GM23338 (cell line): Measurements from ENCODE around the gene WDHD1. TPM values are rescaled to one million over a fixed set of nuclear protein-coding genes. Genes with fewer than 3 reads are reported as not detected.

ENCODE experiments used
- ATAC-seq: fragments of 200-7000 bp; cut with Tn5 transposase; 3 replicates; pipeline ENCODE4 v1.9.1; 2020
- DNase-seq: peaks from one replicate; pipeline ENCODE4 v3.0.0-alpha.2; 2015; ENCODE audit warnings: low spot score
- H2AFZ ChIP-seq: fragments of 200-600 bp; sonication (generic); 2 replicates; pipeline ENCODE4 v1.8.0; 2016; ENCODE audit warnings: antibody characterized with exemption, mild to moderate bottlenecking, moderate library complexity
- H3F3A ChIP-seq: fragments of 200-600 bp; sonication (generic); replicated peaks from 2 replicates; pipeline ENCODE4 v1.8.0; 2017; ENCODE audit warnings: antibody characterized with exemption, mixed run types, low read depth
- H3K27ac ChIP-seq: fragments of 200-600 bp; sonication (generic); 2 replicates; pipeline ENCODE4 v1.6.1; 2016; ENCODE audit warnings: low read depth
- H3K27me3 ChIP-seq: fragments of 200-600 bp; sonication (generic); 2 replicates; pipeline ENCODE4 v1.8.0; 2016; ENCODE audit warnings: mild to moderate bottlenecking, mixed run types, moderate library complexity; ENCODE audit not compliant: insufficient read depth
- H3K36me3 ChIP-seq: fragments of 200-600 bp; sonication (generic); 2 replicates; pipeline ENCODE4 v1.8.0; 2016; ENCODE audit warnings: mild to moderate bottlenecking; ENCODE audit not compliant: insufficient read depth
- H3K4me1 ChIP-seq: fragments of 200-600 bp; sonication (generic); 2 replicates; pipeline ENCODE4 v1.8.0; 2016; ENCODE audit warnings: mild to moderate bottlenecking, moderate library complexity; ENCODE audit not compliant: insufficient read depth
- H3K4me2 ChIP-seq: fragments of 200-600 bp; sonication (generic); 2 replicates; pipeline ENCODE4 v1.7.1; 2017; ENCODE audit warnings: mixed run types
- H3K4me3 ChIP-seq: fragments of 200-600 bp; sonication (generic); 2 replicates; pipeline ENCODE4 v1.6.1; 2016; ENCODE audit warnings: mixed run types
- H3K79me2 ChIP-seq: fragments of 200-600 bp; sonication (generic); replicated peaks from 2 replicates; pipeline ENCODE4 v1.8.0; 2017; ENCODE audit warnings: mild to moderate bottlenecking; ENCODE audit not compliant: insufficient read depth
- H3K9me2 ChIP-seq: fragments of 200-600 bp; sonication (generic); 2 replicates; pipeline ENCODE4 v1.8.0; 2017; ENCODE audit not compliant: insufficient read depth
- H4K20me1 ChIP-seq: fragments of 200-600 bp; sonication (generic); replicated peaks from 2 replicates; pipeline ENCODE4 v1.8.0; 2017; ENCODE audit warnings: mild to moderate bottlenecking; ENCODE audit not compliant: insufficient read depth
- H3K27ac Mint-ChIP-seq: 2 replicates; pipeline ENCODE4 v1.8.0; 2020; ENCODE audit warnings: inconsistent platforms, mild to moderate bottlenecking, moderate library complexity, mixed read lengths
- H3K27me3 Mint-ChIP-seq: 3 replicates; pipeline ENCODE4 v1.8.0; 2022; ENCODE audit warnings: low read depth, mild to moderate bottlenecking, moderate library complexity, mixed read lengths, inconsistent platforms; ENCODE audit not compliant: insufficient read depth, poor library complexity
- H3K36me3 Mint-ChIP-seq: 3 replicates; pipeline ENCODE4 v1.8.0; 2021; ENCODE audit warnings: low read depth, mild to moderate bottlenecking, inconsistent platforms, moderate library complexity, mixed read lengths
- H3K4me1 Mint-ChIP-seq: 3 replicates; pipeline ENCODE4 v1.8.0; 2020; ENCODE audit warnings: mild to moderate bottlenecking, inconsistent platforms, mixed read lengths
- H3K4me3 Mint-ChIP-seq: 3 replicates; pipeline ENCODE4 v1.8.0; 2021; ENCODE audit warnings: moderate library complexity, mild to moderate bottlenecking, inconsistent platforms, mixed read lengths
- H3K9me3 Mint-ChIP-seq: 3 replicates; pipeline ENCODE4 v1.8.0; 2020; ENCODE audit warnings: moderate library complexity, mild to moderate bottlenecking, inconsistent platforms, mixed read lengths
- EZH2 ChIP-seq: fragments of 200-600 bp; sonication (generic); IDR thresholded peaks from one replicate; pipeline ENCODE4 v1.8.0; 2017; ENCODE audit warnings: antibody characterized with exemption, mild to moderate bottlenecking, low read depth; ENCODE audit not compliant: unreplicated experiment
- EZH2phosphoT487 ChIP-seq: fragments of 200-600 bp; sonication (generic); IDR thresholded peaks from one replicate; pipeline ENCODE4 v1.8.1; 2018; ENCODE audit warnings: antibody characterized with exemption; ENCODE audit not compliant: unreplicated experiment
- JUNB ChIP-seq: IDR thresholded peaks from one replicate; pipeline ENCODE4 v1.6.1; 2016; ENCODE audit warnings: antibody characterized with exemption; ENCODE audit not compliant: unreplicated experiment
- POLR2AphosphoS5 ChIP-seq: IDR thresholded peaks from 2 replicates; pipeline ENCODE4 v1.6.1; 2016; ENCODE audit warnings: antibody characterized with exemption, low read depth
- STAT1 ChIP-seq: IDR thresholded peaks from one replicate; pipeline ENCODE4 v1.6.1; 2016; ENCODE audit warnings: antibody characterized with exemption; ENCODE audit not compliant: unreplicated experiment
- ZNF114 ChIP-seq: fragments of 250-450 bp; sonication (Bioruptor Pico); IDR thresholded peaks from 2 replicates; pipeline ENCODE4 v1.5.0; 2020; ENCODE audit warnings: mild to moderate bottlenecking, moderate library complexity
- ZNF331 ChIP-seq: fragments of 250-450 bp; sonication (Bioruptor Pico); IDR thresholded peaks from 2 replicates; pipeline ENCODE4 v1.5.0; 2020; ENCODE audit warnings: low read depth, mild to moderate bottlenecking, moderate library complexity
- polyA plus RNA-seq: library from polyadenylated mRNA; unstranded; fragments of >200 nt; fragmentation: Nextera tagmentation; extraction: Ambion mirVana; gene quantifications from 2 replicates; pipeline ENCODE4 v1.2.1, GENCODE V29; 2016
- total RNA-seq: library from RNA; depleted of rRNA; stranded (reverse); fragments of >200 nt; shearing (Covaris generic); gene quantifications from 2 replicates; pipeline ENCODE4 v1.2.3, GENCODE V29; 2014
- TF ChIP-seq, protein P1 (sequence below): fragments of 250-450 bp; sonication (Bioruptor Pico); IDR thresholded peaks from 2 replicates; pipeline ENCODE4 v1.5.0; 2020; ENCODE audit warnings: mild to moderate bottlenecking, moderate library complexity
- TF ChIP-seq, protein P2 (sequence below), 2 experiments: fragments of 200-600 bp in 1 of 2; sonication (generic) in 1 of 2; conservative IDR thresholded peaks; 2 replicates each; pipeline versions ENCODE4 v1.5.1 to v1.6.1; 2016 to 2017; ENCODE audit warnings: antibody characterized with exemption in 2 of 2, low read depth in 2 of 2, mild to moderate bottlenecking in 2 of 2, moderate library complexity in 1 of 2
- TF ChIP-seq, protein P3 (sequence below): IDR thresholded peaks from 2 replicates; pipeline ENCODE4 v1.6.1; 2016; ENCODE audit warnings: antibody characterized with exemption
- TF ChIP-seq, protein P4 (sequence below): IDR thresholded peaks from one replicate; pipeline ENCODE4 v1.6.1; 2018; ENCODE audit warnings: antibody characterized with exemption; ENCODE audit not compliant: unreplicated experiment

WDHD1 gene
- total and polyA plus RNA-seq, 2 experiments from 2014 or later = 48.8 to 65.4 TPM

DNA sequence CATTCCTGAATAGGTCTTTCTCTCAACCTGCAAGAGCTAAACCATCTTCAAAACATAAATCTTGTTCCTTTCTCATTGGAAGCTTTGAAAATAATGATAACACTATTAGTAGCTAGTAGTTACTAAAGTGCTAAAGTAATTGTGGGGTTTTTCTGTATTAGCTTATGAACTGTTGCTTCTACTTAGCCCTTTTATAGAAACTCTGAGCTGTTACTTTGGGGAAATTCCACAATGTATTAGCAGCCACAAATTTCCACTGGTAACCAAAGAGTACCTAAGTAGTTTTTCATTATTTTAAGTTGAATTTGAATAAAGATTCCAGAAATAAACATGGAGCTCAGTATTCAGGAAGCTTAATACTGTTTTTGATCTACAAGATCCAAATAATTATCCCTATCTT is 18.2 kb upstream of the WDHD1 start (continued):
- TF ChIP-seq, protein P1, sequence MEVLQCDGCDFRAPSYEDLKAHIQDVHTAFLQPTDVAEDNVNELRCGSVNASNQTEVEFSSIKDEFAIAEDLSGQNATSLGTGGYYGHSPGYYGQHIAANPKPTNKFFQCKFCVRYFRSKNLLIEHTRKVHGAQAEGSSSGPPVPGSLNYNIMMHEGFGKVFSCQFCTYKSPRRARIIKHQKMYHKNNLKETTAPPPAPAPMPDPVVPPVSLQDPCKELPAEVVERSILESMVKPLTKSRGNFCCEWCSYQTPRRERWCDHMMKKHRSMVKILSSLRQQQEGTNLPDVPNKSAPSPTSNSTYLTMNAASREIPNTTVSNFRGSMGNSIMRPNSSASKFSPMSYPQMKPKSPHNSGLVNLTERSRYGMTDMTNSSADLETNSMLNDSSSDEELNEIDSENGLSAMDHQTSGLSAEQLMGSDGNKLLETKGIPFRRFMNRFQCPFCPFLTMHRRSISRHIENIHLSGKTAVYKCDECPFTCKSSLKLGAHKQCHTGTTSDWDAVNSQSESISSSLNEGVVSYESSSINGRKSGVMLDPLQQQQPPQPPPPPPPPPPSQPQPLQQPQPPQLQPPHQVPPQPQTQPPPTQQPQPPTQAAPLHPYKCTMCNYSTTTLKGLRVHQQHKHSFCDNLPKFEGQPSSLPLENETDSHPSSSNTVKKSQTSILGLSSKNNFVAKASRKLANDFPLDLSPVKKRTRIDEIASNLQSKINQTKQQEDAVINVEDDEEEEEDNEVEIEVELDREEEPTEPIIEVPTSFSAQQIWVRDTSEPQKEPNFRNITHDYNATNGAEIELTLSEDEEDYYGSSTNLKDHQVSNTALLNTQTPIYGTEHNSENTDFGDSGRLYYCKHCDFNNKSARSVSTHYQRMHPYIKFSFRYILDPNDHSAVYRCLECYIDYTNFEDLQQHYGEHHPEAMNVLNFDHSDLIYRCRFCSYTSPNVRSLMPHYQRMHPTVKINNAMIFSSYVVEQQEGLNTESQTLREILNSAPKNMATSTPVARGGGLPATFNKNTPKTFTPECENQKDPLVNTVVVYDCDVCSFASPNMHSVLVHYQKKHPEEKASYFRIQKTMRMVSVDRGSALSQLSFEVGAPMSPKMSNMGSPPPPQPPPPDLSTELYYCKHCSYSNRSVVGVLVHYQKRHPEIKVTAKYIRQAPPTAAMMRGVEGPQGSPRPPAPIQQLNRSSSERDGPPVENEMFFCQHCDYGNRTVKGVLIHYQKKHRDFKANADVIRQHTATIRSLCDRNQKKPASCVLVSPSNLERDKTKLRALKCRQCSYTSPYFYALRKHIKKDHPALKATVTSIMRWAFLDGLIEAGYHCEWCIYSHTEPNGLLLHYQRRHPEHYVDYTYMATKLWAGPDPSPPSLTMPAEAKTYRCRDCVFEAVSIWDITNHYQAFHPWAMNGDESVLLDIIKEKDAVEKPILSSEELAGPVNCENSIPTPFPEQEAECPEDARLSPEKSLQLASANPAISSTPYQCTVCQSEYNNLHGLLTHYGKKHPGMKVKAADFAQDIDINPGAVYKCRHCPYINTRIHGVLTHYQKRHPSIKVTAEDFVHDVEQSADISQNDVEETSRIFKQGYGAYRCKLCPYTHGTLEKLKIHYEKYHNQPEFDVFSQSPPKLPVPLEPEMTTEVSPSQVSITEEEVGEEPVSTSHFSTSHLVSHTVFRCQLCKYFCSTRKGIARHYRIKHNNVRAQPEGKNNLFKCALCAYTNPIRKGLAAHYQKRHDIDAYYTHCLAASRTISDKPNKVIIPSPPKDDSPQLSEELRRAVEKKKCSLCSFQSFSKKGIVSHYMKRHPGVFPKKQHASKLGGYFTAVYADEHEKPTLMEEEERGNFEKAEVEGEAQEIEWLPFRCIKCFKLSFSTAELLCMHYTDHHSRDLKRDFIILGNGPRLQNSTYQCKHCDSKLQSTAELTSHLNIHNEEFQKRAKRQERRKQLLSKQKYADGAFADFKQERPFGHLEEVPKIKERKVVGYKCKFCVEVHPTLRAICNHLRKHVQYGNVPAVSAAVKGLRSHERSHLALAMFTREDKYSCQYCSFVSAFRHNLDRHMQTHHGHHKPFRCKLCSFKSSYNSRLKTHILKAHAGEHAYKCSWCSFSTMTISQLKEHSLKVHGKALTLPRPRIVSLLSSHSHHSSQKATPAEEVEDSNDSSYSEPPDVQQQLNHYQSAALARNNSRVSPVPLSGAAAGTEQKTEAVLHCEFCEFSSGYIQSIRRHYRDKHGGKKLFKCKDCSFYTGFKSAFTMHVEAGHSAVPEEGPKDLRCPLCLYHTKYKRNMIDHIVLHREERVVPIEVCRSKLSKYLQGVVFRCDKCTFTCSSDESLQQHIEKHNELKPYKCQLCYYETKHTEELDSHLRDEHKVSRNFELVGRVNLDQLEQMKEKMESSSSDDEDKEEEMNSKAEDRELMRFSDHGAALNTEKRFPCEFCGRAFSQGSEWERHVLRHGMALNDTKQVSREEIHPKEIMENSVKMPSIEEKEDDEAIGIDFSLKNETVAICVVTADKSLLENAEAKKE = no peak
- TF ChIP-seq ZNF331 (no peak), JUNB (no peak)

DNA sequence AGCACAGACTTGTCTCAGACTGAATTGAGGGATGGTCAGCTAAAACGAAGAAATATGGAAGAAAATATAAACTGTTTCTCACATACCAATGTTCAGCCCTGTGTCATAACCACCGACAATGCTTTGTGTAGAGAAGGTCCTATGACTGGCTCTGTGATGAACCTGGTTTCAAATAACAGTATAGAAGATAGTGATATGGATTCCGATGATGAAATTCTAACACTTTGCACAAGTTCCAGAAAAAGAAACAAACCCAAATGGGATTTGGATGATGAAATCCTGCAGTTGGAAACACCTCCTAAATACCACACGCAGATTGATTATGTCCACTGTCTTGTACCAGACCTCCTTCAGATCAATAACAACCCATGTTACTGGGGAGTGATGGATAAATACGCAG is 16.6 kb upstream of the WDHD1 start:
- H3K27me3 Mint-ChIP-seq = peaks cover 26% of the 10 kb centered on the region
- Histone ChIP-seq H3K79me2 (peaks cover 22% of the 10 kb centered on the region), H2AFZ (no peak overlapping the region), H3K27ac (no peak overlapping the region), H4K20me1 (peaks cover 48% of the 10 kb centered on the region), H3K9me2 (no peaks in the 10 kb centered on the region), H3K4me3 (no peak overlapping the region), H3F3A (no peaks in the 10 kb centered on the region), H3K4me1 (no peaks in the 10 kb centered on the region), H3K36me3 (peaks cover 6% of the 10 kb centered on the region), H3K4me2 (no peak overlapping the region), H3K27me3 (peaks cover 28% of the 10 kb centered on the region)
- H3K27ac Mint-ChIP-seq = no peak overlapping the region
- DNase-seq (no peak), ATAC-seq (no peak)
- H3K36me3 Mint-ChIP-seq = peaks cover 35% of the 10 kb centered on the region
- 0 out of 3 replicates have a peak, but pooled peaks cover 3% of the 10 kb centered on the region for H3K4me1 Mint-ChIP-seq
- no peaks in the 10 kb centered on the region for H3K9me3 Mint-ChIP-seq
- H3K4me3 Mint-ChIP-seq = no peak overlapping the region
- TF ChIP-seq POLR2AphosphoS5 = no peak
- TF ChIP-seq, protein P2, sequence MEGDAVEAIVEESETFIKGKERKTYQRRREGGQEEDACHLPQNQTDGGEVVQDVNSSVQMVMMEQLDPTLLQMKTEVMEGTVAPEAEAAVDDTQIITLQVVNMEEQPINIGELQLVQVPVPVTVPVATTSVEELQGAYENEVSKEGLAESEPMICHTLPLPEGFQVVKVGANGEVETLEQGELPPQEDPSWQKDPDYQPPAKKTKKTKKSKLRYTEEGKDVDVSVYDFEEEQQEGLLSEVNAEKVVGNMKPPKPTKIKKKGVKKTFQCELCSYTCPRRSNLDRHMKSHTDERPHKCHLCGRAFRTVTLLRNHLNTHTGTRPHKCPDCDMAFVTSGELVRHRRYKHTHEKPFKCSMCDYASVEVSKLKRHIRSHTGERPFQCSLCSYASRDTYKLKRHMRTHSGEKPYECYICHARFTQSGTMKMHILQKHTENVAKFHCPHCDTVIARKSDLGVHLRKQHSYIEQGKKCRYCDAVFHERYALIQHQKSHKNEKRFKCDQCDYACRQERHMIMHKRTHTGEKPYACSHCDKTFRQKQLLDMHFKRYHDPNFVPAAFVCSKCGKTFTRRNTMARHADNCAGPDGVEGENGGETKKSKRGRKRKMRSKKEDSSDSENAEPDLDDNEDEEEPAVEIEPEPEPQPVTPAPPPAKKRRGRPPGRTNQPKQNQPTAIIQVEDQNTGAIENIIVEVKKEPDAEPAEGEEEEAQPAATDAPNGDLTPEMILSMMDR (conservative IDR thresholded peaks at IDR 0.05; ENCODE audit: low read depth in 2 of 2) = no peak
- TF ChIP-seq STAT1 = no peak
- TF ChIP-seq, protein P3, sequence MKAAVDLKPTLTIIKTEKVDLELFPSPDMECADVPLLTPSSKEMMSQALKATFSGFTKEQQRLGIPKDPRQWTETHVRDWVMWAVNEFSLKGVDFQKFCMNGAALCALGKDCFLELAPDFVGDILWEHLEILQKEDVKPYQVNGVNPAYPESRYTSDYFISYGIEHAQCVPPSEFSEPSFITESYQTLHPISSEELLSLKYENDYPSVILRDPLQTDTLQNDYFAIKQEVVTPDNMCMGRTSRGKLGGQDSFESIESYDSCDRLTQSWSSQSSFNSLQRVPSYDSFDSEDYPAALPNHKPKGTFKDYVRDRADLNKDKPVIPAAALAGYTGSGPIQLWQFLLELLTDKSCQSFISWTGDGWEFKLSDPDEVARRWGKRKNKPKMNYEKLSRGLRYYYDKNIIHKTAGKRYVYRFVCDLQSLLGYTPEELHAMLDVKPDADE = no peak
- no peak for TF ChIP-seq EZH2
- no peak for TF ChIP-seq JUNB
- TF ChIP-seq ZNF114 (CRISPR knock-in tag) = no peak
- TF ChIP-seq, protein P4, sequence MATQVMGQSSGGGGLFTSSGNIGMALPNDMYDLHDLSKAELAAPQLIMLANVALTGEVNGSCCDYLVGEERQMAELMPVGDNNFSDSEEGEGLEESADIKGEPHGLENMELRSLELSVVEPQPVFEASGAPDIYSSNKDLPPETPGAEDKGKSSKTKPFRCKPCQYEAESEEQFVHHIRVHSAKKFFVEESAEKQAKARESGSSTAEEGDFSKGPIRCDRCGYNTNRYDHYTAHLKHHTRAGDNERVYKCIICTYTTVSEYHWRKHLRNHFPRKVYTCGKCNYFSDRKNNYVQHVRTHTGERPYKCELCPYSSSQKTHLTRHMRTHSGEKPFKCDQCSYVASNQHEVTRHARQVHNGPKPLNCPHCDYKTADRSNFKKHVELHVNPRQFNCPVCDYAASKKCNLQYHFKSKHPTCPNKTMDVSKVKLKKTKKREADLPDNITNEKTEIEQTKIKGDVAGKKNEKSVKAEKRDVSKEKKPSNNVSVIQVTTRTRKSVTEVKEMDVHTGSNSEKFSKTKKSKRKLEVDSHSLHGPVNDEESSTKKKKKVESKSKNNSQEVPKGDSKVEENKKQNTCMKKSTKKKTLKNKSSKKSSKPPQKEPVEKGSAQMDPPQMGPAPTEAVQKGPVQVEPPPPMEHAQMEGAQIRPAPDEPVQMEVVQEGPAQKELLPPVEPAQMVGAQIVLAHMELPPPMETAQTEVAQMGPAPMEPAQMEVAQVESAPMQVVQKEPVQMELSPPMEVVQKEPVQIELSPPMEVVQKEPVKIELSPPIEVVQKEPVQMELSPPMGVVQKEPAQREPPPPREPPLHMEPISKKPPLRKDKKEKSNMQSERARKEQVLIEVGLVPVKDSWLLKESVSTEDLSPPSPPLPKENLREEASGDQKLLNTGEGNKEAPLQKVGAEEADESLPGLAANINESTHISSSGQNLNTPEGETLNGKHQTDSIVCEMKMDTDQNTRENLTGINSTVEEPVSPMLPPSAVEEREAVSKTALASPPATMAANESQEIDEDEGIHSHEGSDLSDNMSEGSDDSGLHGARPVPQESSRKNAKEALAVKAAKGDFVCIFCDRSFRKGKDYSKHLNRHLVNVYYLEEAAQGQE = no peak
- TF ChIP-seq EZH2phosphoT487 = no peak
